T-cell (primary cell): Measurements from ENCODE around the gene TLE4. TPM values are rescaled to one million over a fixed set of nuclear protein-coding genes. Genes with fewer than 3 reads are reported as not detected.
A peak's percentile ranks its signal among the peaks of the same experiment; 100 is the strongest.

Source experiments
- ATAC-seq, 4 experiments: fragments of 200-7000 bp in 3 of 4; fragments of 150-1000 bp in 1 of 4; cut with Tn5 transposase; replicated peaks in 1 of 4; 1 replicate in 3 of 4; 2 replicates in 1 of 4; pipeline ENCODE4 v1.10.0; 2021; ENCODE audit warnings: moderate library complexity in 3 of 4, mild to moderate bottlenecking in 2 of 4, moderate number of reproducible peaks in 1 of 4
- CTCF ChIA-PET, 2 donors: fragments of 300-600 bp; sonication (Branson Sonifier 250); formaldehyde crosslinking; loops; one replicate each; lab custom pipeline; 2022; ENCODE audit warnings: antibody characterized with exemption in 2 of 2; lab: Charles Lee
- POLR2A ChIA-PET, 2 donors: fragments of 300-600 bp; sonication (Branson Sonifier 250); formaldehyde crosslinking; loops; one replicate each; lab custom pipeline; 2022; ENCODE audit warnings: antibody characterized with exemption in 2 of 2; lab: Charles Lee
- DNase-seq, 35 experiments: peaks; one replicate each; pipeline versions ENCODE4 v3.0.0 to v3.0.0-alpha.2; 2013 to 2023
- H3K27ac ChIP-seq: one replicate; pipeline ENCODE4 v1.5.1; 2013; ENCODE audit warnings: low read length
- H3K27me3 ChIP-seq, 2 experiments: replicated peaks in 1 of 2; 1 replicate in 1 of 2; 2 replicates in 1 of 2; pipeline versions ENCODE4 v1.6.1 to v1.7.0; 2013; ENCODE audit warnings: low read length in 1 of 2, mixed read lengths in 1 of 2; ENCODE audit not compliant: control insufficient read depth in 2 of 2, insufficient read depth in 2 of 2; ENCODE audit errors: extremely low read depth in 1 of 2
- H3K36me3 ChIP-seq, 2 donors: 1 replicate in 1 of 2; 2 replicates in 1 of 2; pipeline versions ENCODE4 v1.6.1 to v1.7.0; 2013; ENCODE audit warnings: low read length in 1 of 2; ENCODE audit not compliant: control insufficient read depth in 2 of 2, insufficient read depth in 1 of 2; ENCODE audit errors: extremely low read depth in 1 of 2
- H3K4me1 ChIP-seq, 2 experiments: 1 replicate in 1 of 2; 2 replicates in 1 of 2; pipeline versions ENCODE4 v1.6.1 to v1.7.0; 2013; ENCODE audit warnings: low read length in 2 of 2, mixed read lengths in 1 of 2; ENCODE audit not compliant: insufficient read depth in 2 of 2, control insufficient read depth in 1 of 2; ENCODE audit errors: extremely low read depth in 1 of 2
- H3K4me3 ChIP-seq, 2 donors: 1 replicate in 1 of 2; 2 replicates in 1 of 2; pipeline versions ENCODE4 v1.5.1 to v1.7.0; 2013; ENCODE audit warnings: mild to moderate bottlenecking in 2 of 2, low read length in 1 of 2, moderate library complexity in 1 of 2; ENCODE audit not compliant: control insufficient read depth in 1 of 2; ENCODE audit errors: extremely low read depth in 1 of 2
- H3K9me3 ChIP-seq: 2 replicates; pipeline ENCODE4 v1.7.0; 2013
- H3K27ac Mint-ChIP-seq, 2 donors: one replicate each; pipeline ENCODE4 v1.8.0; 2020 to 2021; ENCODE audit warnings: mild to moderate bottlenecking in 2 of 2, mixed read lengths in 2 of 2
- H3K27me3 Mint-ChIP-seq, 2 donors: one replicate each; pipeline ENCODE4 v1.8.0; 2021 to 2022; ENCODE audit warnings: mixed read lengths in 2 of 2
- H3K36me3 Mint-ChIP-seq: one replicate; pipeline ENCODE4 v1.8.0; 2021; ENCODE audit warnings: mixed read lengths
- H3K4me1 Mint-ChIP-seq, 3 donors: one replicate each; pipeline ENCODE4 v1.8.0; 2020 to 2022; ENCODE audit warnings: mixed read lengths in 3 of 3, mild to moderate bottlenecking in 1 of 3
- H3K4me3 Mint-ChIP-seq, 3 donors: one replicate each; pipeline ENCODE4 v1.8.0; 2020 to 2022; ENCODE audit warnings: mild to moderate bottlenecking in 3 of 3, mixed read lengths in 3 of 3, moderate library complexity in 3 of 3
- H3K9me3 Mint-ChIP-seq, 3 donors: one replicate each; pipeline ENCODE4 v1.8.0; 2020 to 2022; ENCODE audit warnings: mixed read lengths in 3 of 3
- WGBS: methylation state at CpG from one replicate; pipeline ENCODE4 v1.1.5; 2013; ENCODE audit warnings: missing lambda C conversion rate; ENCODE audit not compliant: insufficient coverage; 5-methylcytosine and 5-hydroxymethylcytosine counted together
- total RNA-seq, 35 experiments: library from RNA in 6 of 35; stranded (reverse) in 6 of 35; fragments of 120-200 nt in 1 of 35; gene quantifications; one replicate each; pipeline versions ENCODE4 v1.2.1 to v1.2.4 and lab custom pipeline; 2013 to 2026

TLE4 gene
- total RNA-seq, 5 donors from 2014 or later (not counting 1 experiment from before 2014, with no cell fraction given), result 65.9 to 138 (median 78.7) TPM

- POLR2A ChIA-PET, result interaction anchor here in 1 of 2 donors (0.6 kb wide), 1 partner anchor 96 kb away, joined by 3 read pairs; no protein-coding TSS in a partner anchor
- no CpG with 5 or more reads among the region's 1 CpG for whole genome bisulfite sequencing
- peaks cover 66 to 68% (median 68%) of the 10 kb centered on the region in 3 donors for H3K4me1 Mint-ChIP-seq
- no peak overlapping the region for H3K4me3 ChIP-seq
- peaks cover 34% of the 10 kb centered on the region for H3K36me3 Mint-ChIP-seq
- no peaks in the 10 kb centered on the region for H3K9me3 ChIP-seq
- H3K27me3 ChIP-seq, result no peaks in the 10 kb centered on the region
- DNase-seq (no peak), ATAC-seq (no peak)
- H3K4me3 Mint-ChIP-seq, result no peak overlapping the region
- no peaks in the 10 kb centered on the region for H3K9me3 Mint-ChIP-seq
- no peaks in the 10 kb centered on the region for H3K27me3 Mint-ChIP-seq
- H3K27ac Mint-ChIP-seq, result no peak overlapping the region
- H3K4me1 ChIP-seq, result peaks cover 0 to 20% of the 10 kb centered on the region in 2 experiments
- H3K27ac ChIP-seq, result no peak overlapping the region
- H3K36me3 ChIP-seq, result no peaks in the 10 kb centered on the region
- CTCF ChIA-PET, result no interaction called here
These were observed 113.8 kb downstream of the TLE4 start for GRCh38 chr9:79685577-79685976.

DNA sequence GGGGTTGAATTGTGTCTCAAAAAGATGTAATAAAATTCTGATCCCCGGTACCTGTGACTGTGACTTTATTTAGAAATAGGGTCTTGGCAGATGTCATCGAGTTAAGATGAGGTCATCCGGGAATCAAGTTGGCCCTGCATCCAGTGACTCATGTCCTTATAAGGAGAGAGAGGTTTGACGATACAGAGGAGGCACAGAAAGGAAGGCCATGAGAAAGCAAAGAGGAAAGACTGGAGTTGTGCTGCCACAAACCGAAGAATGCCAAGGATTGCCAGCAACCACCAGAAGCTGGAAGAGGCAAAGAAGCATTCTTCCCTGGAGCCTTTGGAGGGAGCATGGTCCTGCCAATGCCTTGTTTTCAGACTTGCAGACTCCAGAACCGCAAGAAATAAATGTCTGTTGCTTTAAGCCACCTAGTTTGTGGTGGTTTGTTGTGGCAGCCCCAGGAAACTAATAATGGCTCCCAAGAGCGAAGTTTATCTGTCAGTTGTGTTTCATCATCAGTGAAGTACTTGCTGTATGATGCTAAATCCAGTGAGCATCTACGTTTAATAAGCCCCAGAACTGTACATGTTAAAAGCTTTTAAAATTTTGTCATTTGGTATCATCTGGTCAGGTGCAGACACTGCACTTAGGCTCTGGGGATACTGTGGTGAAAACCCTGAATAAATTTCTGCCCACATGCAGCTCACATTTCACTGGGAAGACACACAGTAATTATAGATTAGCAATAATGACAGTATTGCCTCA lies 114.8 kb downstream of the TLE4 start:
- H3K36me3 Mint-ChIP-seq, result peaks cover 39% of the 10 kb centered on the region
- 96% methylated on average over 7 of the region's 8 CpGs for WGBS
- H3K4me1 Mint-ChIP-seq, result peaks cover 64 to 68% (median 67%) of the 10 kb centered on the region in 3 donors
- no peak overlapping the region for H3K4me3 ChIP-seq
- peak overlapping the region in 1 of 3 donors; percentile 7 for H3K4me3 Mint-ChIP-seq
- peak in 1 of 4 experiments; percentile 20 for ATAC-seq
- DNase-seq, result no peak
- H3K9me3 ChIP-seq, result no peaks in the 10 kb centered on the region
- CTCF ChIA-PET, result no interaction called here
- peak overlapping the region in 1 of 2 donors; percentile 63 for H3K27ac Mint-ChIP-seq
- H3K27me3 Mint-ChIP-seq, result no peaks in the 10 kb centered on the region
- POLR2A ChIA-PET, result interaction anchor here in 1 of 2 donors (1.0 kb wide), 1 partner anchor 115 kb away, joined by 3 read pairs; the partner anchor contains the start of gene TLE4
- H3K9me3 Mint-ChIP-seq, result no peaks in the 10 kb centered on the region
- no peaks in the 10 kb centered on the region for H3K36me3 ChIP-seq
- H3K27ac ChIP-seq, result no peak overlapping the region
- H3K4me1 ChIP-seq, result peaks cover 0 to 20% of the 10 kb centered on the region in 2 experiments
- no peaks in the 10 kb centered on the region for H3K27me3 ChIP-seq

DNA sequence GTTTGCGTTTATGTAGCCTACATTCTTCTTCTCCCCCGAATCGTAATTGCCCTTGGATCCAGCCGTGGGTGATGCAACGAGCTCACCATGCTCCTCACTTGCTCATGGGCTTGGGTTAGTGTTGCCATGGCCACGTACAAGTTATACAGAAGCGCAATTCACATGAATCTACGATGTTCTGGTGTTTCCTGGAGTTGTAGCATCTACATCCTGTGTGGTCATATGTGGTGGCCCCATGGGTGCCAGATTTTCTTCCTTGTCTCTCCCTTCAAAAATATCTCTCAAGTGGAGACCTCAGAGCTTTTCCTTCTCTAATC lies 115.3 kb downstream of the TLE4 start:
- 58% methylated on average over 5 of the region's 8 CpGs for WGBS
- H3K9me3 Mint-ChIP-seq, result no peaks in the 10 kb centered on the region
- H3K27ac ChIP-seq, result no peak overlapping the region
- ATAC-seq, result peak; percentile 40 to 90 (median 68)
- ChIA-PET POLR2A (interaction anchor here in 1 of 2 donors (1.0 kb wide), 1 partner anchor 115 kb away, joined by 3 read pairs; the partner anchor contains the start of gene TLE4), CTCF (no interaction called here)
- peak overlapping the region in 1 of 2 donors; percentile 63 for H3K27ac Mint-ChIP-seq
- H3K9me3 ChIP-seq, result no peaks in the 10 kb centered on the region
- H3K4me1 Mint-ChIP-seq, result peaks cover 66 to 72% (median 71%) of the 10 kb centered on the region in 3 donors
- no peak overlapping the region for H3K4me3 ChIP-seq
- H3K27me3 Mint-ChIP-seq, result no peaks in the 10 kb centered on the region
- H3K36me3 ChIP-seq, result no peaks in the 10 kb centered on the region
- peak overlapping the region in 1 of 3 donors; percentile 7 for H3K4me3 Mint-ChIP-seq
- H3K36me3 Mint-ChIP-seq, result peaks cover 39% of the 10 kb centered on the region
- no peaks in the 10 kb centered on the region for H3K27me3 ChIP-seq
- peaks cover 0 to 20% of the 10 kb centered on the region in 2 experiments for H3K4me1 ChIP-seq
- DNase-seq, result peak in 32 of 35 experiments; percentile 6 to 60 (median 29)

DNA sequence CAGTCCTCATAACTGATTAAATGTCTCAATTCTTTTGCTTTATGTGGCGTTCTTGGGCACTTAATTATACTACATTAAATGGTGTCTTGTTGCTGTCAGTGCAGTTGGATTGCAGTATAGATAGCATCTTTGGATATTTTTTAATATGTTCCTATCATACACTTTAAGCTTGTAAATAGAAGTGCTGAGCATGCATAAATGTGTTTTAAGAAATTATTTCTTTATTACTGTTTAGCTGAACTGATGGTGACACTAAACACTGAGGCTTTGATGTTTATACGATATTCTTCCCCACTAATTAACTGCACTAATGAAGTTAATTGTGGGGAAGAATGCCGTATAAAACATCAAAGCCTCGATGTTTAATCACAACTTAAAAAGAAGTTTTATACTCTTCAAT lies 116.6 kb downstream of the TLE4 start:
- H3K27me3 ChIP-seq, result no peaks in the 10 kb centered on the region
- Mint-ChIP-seq H3K4me3 (no peak overlapping the region), H3K36me3 (peaks cover 34% of the 10 kb centered on the region), H3K9me3 (no peaks in the 10 kb centered on the region), H3K4me1 (peaks cover 73% of the 10 kb centered on the region in 3 donors), H3K27me3 (no peaks in the 10 kb centered on the region), H3K27ac (no peak overlapping the region)
- H3K4me1 ChIP-seq, result peaks cover 2 to 20% of the 10 kb centered on the region in 2 experiments
- no peaks in the 10 kb centered on the region for H3K9me3 ChIP-seq
- no peak overlapping the region for H3K4me3 ChIP-seq
- POLR2A ChIA-PET, result interaction anchor here in 1 of 2 donors (0.7 to 0.9 kb wide), 2 partner anchors 49 to 117 kb away, joined by 3 to 5 read pairs; partner anchors contain the start of gene TLE4
- CTCF ChIA-PET, result no interaction called here
- H3K27ac ChIP-seq, result no peak overlapping the region
- H3K36me3 ChIP-seq, result no peaks in the 10 kb centered on the region
- WGBS, result no CpG with 5 or more reads among the region's 4 CpGs
- no peak for DNase-seq
- ATAC-seq, result no peak

GRCh38 chr9:79689576-79689975 lies 117.8 kb downstream of the TLE4 start:
- H3K27ac ChIP-seq, result no peak overlapping the region
- DNase-seq (no peak), ATAC-seq (no peak)
- POLR2A ChIA-PET, result no interaction called here
- no peak overlapping the region for H3K27ac Mint-ChIP-seq
- H3K36me3 ChIP-seq, result no peaks in the 10 kb centered on the region
- peaks cover 32% of the 10 kb centered on the region for H3K36me3 Mint-ChIP-seq
- no peak overlapping the region for H3K4me3 Mint-ChIP-seq
- H3K9me3 ChIP-seq, result no peaks in the 10 kb centered on the region
- H3K4me1 Mint-ChIP-seq, result peaks cover 74 to 78% (median 75%) of the 10 kb centered on the region in 3 donors
- no peaks in the 10 kb centered on the region for H3K27me3 ChIP-seq
- H3K4me1 ChIP-seq, result peaks cover 8 to 17% of the 10 kb centered on the region in 2 experiments
- H3K9me3 Mint-ChIP-seq, result no peaks in the 10 kb centered on the region
- 100% methylated on average over 3 of the region's 4 CpGs for WGBS
- no peaks in the 10 kb centered on the region for H3K27me3 Mint-ChIP-seq
- CTCF ChIA-PET, result no interaction called here
- no peak overlapping the region for H3K4me3 ChIP-seq

GRCh38 chr9:79691496-79691895 lies 119.7 kb downstream of the TLE4 start:
- Histone ChIP-seq H3K27ac (no peak overlapping the region), H3K9me3 (no peaks in the 10 kb centered on the region), H3K4me1 (peaks cover 14 to 21% of the 10 kb centered on the region in 2 experiments), H3K27me3 (no peaks in the 10 kb centered on the region), H3K36me3 (no peaks in the 10 kb centered on the region), H3K4me3 (no peak overlapping the region)
- no peak for DNase-seq
- ATAC-seq, result no peak
- H3K4me1 Mint-ChIP-seq, result peaks cover 79 to 84% (median 80%) of the 10 kb centered on the region in 3 donors
- H3K4me3 Mint-ChIP-seq, result no peak overlapping the region
- POLR2A ChIA-PET, result no interaction called here
- CTCF ChIA-PET, result no interaction called here
- H3K36me3 Mint-ChIP-seq, result peaks cover 29% of the 10 kb centered on the region
- no peaks in the 10 kb centered on the region for H3K27me3 Mint-ChIP-seq
- 98% methylated on average over 3 of the region's 5 CpGs for WGBS
- H3K9me3 Mint-ChIP-seq, result no peaks in the 10 kb centered on the region
- H3K27ac Mint-ChIP-seq, result no peak overlapping the region
